Fibroblast of peridontal ligament (primary cell): ENCODE measurements around the gene ZNF708.
"Not testable (repeated sequence)": the region's sequence is repeated elsewhere in the genome, so short reads cannot be mapped to it uniquely, and the experiment has no call there.

Experiments used
- DNase-seq: peaks from one replicate; pipeline ENCODE4 v3.0.0-alpha.2; 2010; ENCODE audit errors: extremely low read depth

The ZNF708 gene

GRCh38 chr19:21260164-21260847 lies 68.9 kb downstream of the ZNF708 start:
- no peak for DNase-seq

- not testable (repeated sequence) for DNase-seq
These were observed 69.6 kb downstream of the ZNF708 start for GRCh38 chr19:21259421-21260124.

- no peak for DNase-seq
These were observed 72.5 kb downstream of the ZNF708 start for GRCh38 chr19:21256722-21257121.
